Ascending aorta (tissue), 2 donors: Measurements from ENCODE around the gene WNT11. TPM values are rescaled to one million over a fixed set of nuclear protein-coding genes. Genes with fewer than 3 reads are reported as not detected.

Source experiments
- DNase-seq, 2 donors: peaks; one replicate each; pipeline ENCODE4 v3.0.0-alpha.2; 2019; ENCODE audit warnings: low spot score in 2 of 2
- H3K27ac ChIP-seq, 2 donors: fragments of 200-600 bp; sonication (generic); one replicate each; pipeline ENCODE4 v1.5.1; 2016 to 2017; ENCODE audit warnings: mild to moderate bottlenecking in 1 of 2
- H3K27me3 ChIP-seq: fragments of 200-600 bp; sonication (generic); one replicate; pipeline ENCODE4 v1.5.1; 2017
- H3K36me3 ChIP-seq, 2 donors: fragments of 200-600 bp; sonication (generic); one replicate each; pipeline ENCODE4 v1.5.1; 2016
- H3K4me1 ChIP-seq, 2 donors: fragments of 200-600 bp; sonication (generic); one replicate each; pipeline ENCODE4 v1.5.1; 2016 to 2017; ENCODE audit warnings: mild to moderate bottlenecking in 1 of 2
- H3K4me3 ChIP-seq, 2 donors: fragments of 200-600 bp; sonication (generic); one replicate each; pipeline ENCODE4 v1.5.1; 2016 to 2017; ENCODE audit warnings: mild to moderate bottlenecking in 1 of 2
- H3K9me3 ChIP-seq, 2 donors: fragments of 200-600 bp; sonication (generic); one replicate each; pipeline ENCODE4 v1.5.1; 2016
- CTCF ChIP-seq, 3 experiments: fragments of 200-600 bp in 2 of 3; fragments of 450-650 bp in 1 of 3; sonication (generic) in 2 of 3; IDR thresholded peaks; one replicate each; pipeline ENCODE4 v1.5.1; 2016 to 2019; ENCODE audit warnings: antibody characterized with exemption in 3 of 3, mild to moderate bottlenecking in 1 of 3, moderate library complexity in 1 of 3
- intact Hi-C: fragments of 100-400 bp; cut with DNase I; formaldehyde crosslinking; loops from one replicate; pipeline ENCODE4 v1.15.1; 2023
- total RNA-seq: library from RNA; depleted of rRNA; stranded (reverse); fragments of >200 nt; gene quantifications from one replicate; pipeline ENCODE4 v1.1.0, GENCODE V29; 2016

WNT11 gene
- total RNA-seq, 1 donor from 2014 or later: 11.7 TPM

GRCh38 chr11:76208438-76209374 lies 2.4 kb upstream of the WNT11 start:
- DNase-seq: peak in 1 of 2 donors; percentile 86
- H3K36me3 ChIP-seq: no peaks in the 10 kb centered on the region
- no peaks in the 10 kb centered on the region for H3K9me3 ChIP-seq
- H3K4me3 ChIP-seq: peak overlapping the region; percentile 70 to 76
- peaks cover 17 to 36% of the 10 kb centered on the region in 2 donors for H3K4me1 ChIP-seq
- intact Hi-C loops: loop anchor here (1.0 to 5.0 kb wide), 5 partner anchors 27 to 304 kb away; partner anchors contain the start of genes GVQW3 and THAP12
- TF ChIP-seq CTCF (IDR thresholded peaks at IDR 0.05): peak; percentile 84 to 92 (median 89)
- H3K27me3 ChIP-seq: peaks cover 3% of the 10 kb centered on the region
- H3K27ac ChIP-seq: peak overlapping the region; percentile 26 to 50

- intact Hi-C loops: loop anchor here (1.0 to 5.0 kb wide), 3 partner anchors 110 to 305 kb away; partner anchors contain the start of genes GVQW3 and THAP12
- H3K27ac ChIP-seq: no peak overlapping the region
These were observed 1.5 kb upstream of the WNT11 start for GRCh38 chr11:76207642-76208401.

GRCh38 chr11:76206077-76206326 lies 300 bp downstream of the WNT11 start:
- intact Hi-C loops: loop anchor here (5.0 kb wide), 1 partner anchor 176 kb away; the partner anchor contains the start of genes GVQW3 and THAP12
- H3K4me3 ChIP-seq: peak overlapping the region; percentile 70 to 76
- DNase-seq: no peak
- H3K27ac ChIP-seq: no peak overlapping the region
- no peak for TF ChIP-seq CTCF (IDR thresholded peaks at IDR 0.05)
- H3K9me3 ChIP-seq: no peaks in the 10 kb centered on the region
- no peaks in the 10 kb centered on the region for H3K36me3 ChIP-seq
- peaks cover 3% of the 10 kb centered on the region for H3K27me3 ChIP-seq
- peaks cover 17 to 36% of the 10 kb centered on the region in 2 donors for H3K4me1 ChIP-seq

More at GRCh38 chr11:76207642-76208401, 1.5 kb upstream of the WNT11 start:
- TF ChIP-seq CTCF (IDR thresholded peaks at IDR 0.05): peak; percentile 93 to 98 (median 94)
- Histone ChIP-seq H3K4me1 (peaks cover 17 to 36% of the 10 kb centered on the region in 2 donors), H3K4me3 (peak overlapping the region; percentile 70 to 76), H3K27me3 (peaks cover 3% of the 10 kb centered on the region), H3K36me3 (no peaks in the 10 kb centered on the region), H3K9me3 (no peaks in the 10 kb centered on the region)
- DNase-seq: peak in 1 of 2 donors; percentile 85

- H3K4me3 ChIP-seq: peak overlapping the region; percentile 13 to 76
- no peak for TF ChIP-seq CTCF (IDR thresholded peaks at IDR 0.05)
- H3K9me3 ChIP-seq: no peaks in the 10 kb centered on the region
- H3K27ac ChIP-seq: no peak overlapping the region
- intact Hi-C loops: loop anchor here (5.0 kb wide), 1 partner anchor 177 kb away; the partner anchor contains the start of genes GVQW3 and THAP12
- H3K36me3 ChIP-seq: no peaks in the 10 kb centered on the region
- H3K4me1 ChIP-seq: peaks cover 17 to 36% of the 10 kb centered on the region in 2 donors
- H3K27me3 ChIP-seq: peaks cover 3% of the 10 kb centered on the region
- no peak for DNase-seq
These were observed 838 bp downstream of the WNT11 start for GRCh38 chr11:76205252-76206076.

- Histone ChIP-seq H3K36me3 (no peaks in the 10 kb centered on the region), H3K4me3 (no peak overlapping the region), H3K27me3 (peaks cover 3% of the 10 kb centered on the region), H3K9me3 (no peaks in the 10 kb centered on the region), H3K27ac (no peak overlapping the region), H3K4me1 (peaks cover 17 to 25% of the 10 kb centered on the region in 2 donors)
- no peak for DNase-seq
- intact Hi-C loops: no loop called here
- no peak for TF ChIP-seq CTCF (IDR thresholded peaks at IDR 0.05)
These were observed 2.4 kb downstream of the WNT11 start for GRCh38 chr11:76203937-76204336.
